ENCODE measurements around the gene FGD5. TPM values are rescaled to one million over a fixed set of nuclear protein-coding genes. Genes with fewer than 3 reads are reported as not detected.
A peak's percentile ranks its signal among the peaks of the same experiment; 100 is the strongest.

FGD5 gene
- polyA plus RNA-seq, 3 donors = 0.03 TPM; not detected in 2

DNA sequence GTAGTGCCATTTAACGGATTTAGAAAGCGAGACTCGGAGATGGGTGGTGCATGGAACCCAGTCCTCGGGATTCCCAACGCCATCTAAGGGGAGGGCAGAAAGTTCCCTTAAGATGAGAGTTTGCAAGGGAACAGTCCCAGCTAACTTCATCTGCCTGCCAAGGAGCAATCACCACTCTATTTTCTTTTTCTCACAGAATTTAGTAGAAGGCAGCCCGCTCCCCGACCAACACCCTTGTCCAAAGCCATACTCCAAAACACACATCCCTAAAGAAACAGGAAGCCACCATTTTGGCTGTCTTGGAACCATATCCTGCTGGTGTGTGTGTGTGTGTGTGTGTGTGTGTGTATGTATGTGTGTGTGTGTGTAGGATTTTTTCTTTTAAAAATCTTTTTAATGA, 7.1 kb upstream of the FGD5 start:
- H3K27ac Mint-ChIP-seq = no peak overlapping the region
- TF ChIP-seq, protein P1, sequence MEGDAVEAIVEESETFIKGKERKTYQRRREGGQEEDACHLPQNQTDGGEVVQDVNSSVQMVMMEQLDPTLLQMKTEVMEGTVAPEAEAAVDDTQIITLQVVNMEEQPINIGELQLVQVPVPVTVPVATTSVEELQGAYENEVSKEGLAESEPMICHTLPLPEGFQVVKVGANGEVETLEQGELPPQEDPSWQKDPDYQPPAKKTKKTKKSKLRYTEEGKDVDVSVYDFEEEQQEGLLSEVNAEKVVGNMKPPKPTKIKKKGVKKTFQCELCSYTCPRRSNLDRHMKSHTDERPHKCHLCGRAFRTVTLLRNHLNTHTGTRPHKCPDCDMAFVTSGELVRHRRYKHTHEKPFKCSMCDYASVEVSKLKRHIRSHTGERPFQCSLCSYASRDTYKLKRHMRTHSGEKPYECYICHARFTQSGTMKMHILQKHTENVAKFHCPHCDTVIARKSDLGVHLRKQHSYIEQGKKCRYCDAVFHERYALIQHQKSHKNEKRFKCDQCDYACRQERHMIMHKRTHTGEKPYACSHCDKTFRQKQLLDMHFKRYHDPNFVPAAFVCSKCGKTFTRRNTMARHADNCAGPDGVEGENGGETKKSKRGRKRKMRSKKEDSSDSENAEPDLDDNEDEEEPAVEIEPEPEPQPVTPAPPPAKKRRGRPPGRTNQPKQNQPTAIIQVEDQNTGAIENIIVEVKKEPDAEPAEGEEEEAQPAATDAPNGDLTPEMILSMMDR (IDR thresholded peaks at IDR 0.05) = no peak
- peak overlapping the region in 1 of 2 donors; percentile 83 for H3K4me3 Mint-ChIP-seq
- no peaks in the 10 kb centered on the region for H3K79me2 ChIP-seq (ENCODE audit: insufficient read depth, low read length)
- H3K9ac ChIP-seq (ENCODE audit: insufficient read depth, low read length, poor library complexity, severe bottlenecking) = no peak overlapping the region
- intact Hi-C loops (cut with micrococcal nuclease) = no loop called here
- H3K36me3 Mint-ChIP-seq = no peaks in the 10 kb centered on the region
- peaks cover 0 to 8% (median 4%) of the 10 kb centered on the region in 7 donors for H3K9me3 Mint-ChIP-seq
- H2AFZ ChIP-seq (ENCODE audit: insufficient read depth, low read depth, low read length, poor library complexity, severe bottlenecking) = no peak overlapping the region
- no peak overlapping the region for H3K27ac ChIP-seq (ENCODE audit: low read depth in 1 of 2, low read length in 2 of 2)
- peaks cover 54 to 78% (median 69%) of the 10 kb centered on the region in 3 donors for H3K27me3 Mint-ChIP-seq (ENCODE audit: low read depth in 3 of 3)
- H4K20me1 ChIP-seq (ENCODE audit: insufficient read depth, low read length) = no peaks in the 10 kb centered on the region
- H3K4me3 ChIP-seq (replicated peaks in 1 of 3; ENCODE audit: low read depth in 2 of 3, low read length in 3 of 3) = no peak overlapping the region
- peaks cover 5 to 9% of the 10 kb centered on the region in 2 donors for H3K4me1 ChIP-seq (ENCODE audit: control insufficient read depth in 1 of 2, insufficient read depth in 2 of 2, low read length in 2 of 2)
- H3K36me3 ChIP-seq (replicated peaks in 1 of 2; ENCODE audit: control insufficient read depth in 1 of 2, insufficient read depth in 2 of 2, low read length in 2 of 2) = no peaks in the 10 kb centered on the region
- peaks cover 49 to 63% of the 10 kb centered on the region in 2 donors for H3K27me3 ChIP-seq (ENCODE audit: control insufficient read depth in 2 of 2, insufficient read depth in 2 of 2, low read length in 2 of 2)
- 12% methylated on average over 3 of the region's 7 CpGs for WGBS (ENCODE audit: insufficient coverage)
- H3K4me1 Mint-ChIP-seq = peaks cover 12% of the 10 kb centered on the region
- DNase-seq = no peak
- no peak overlapping the region for H3K4me2 ChIP-seq (replicated peaks; ENCODE audit: extremely low read depth, low read length, poor library complexity, severe bottlenecking)
- H3K9me3 ChIP-seq (replicated peaks in 1 of 2; ENCODE audit: control insufficient read depth in 1 of 2, insufficient read depth in 1 of 2, low read length in 2 of 2) = peaks cover 0 to 12% of the 10 kb centered on the region in 2 donors

- Histone ChIP-seq H3K27me3 (ENCODE audit: control insufficient read depth in 2 of 2, insufficient read depth in 2 of 2, low read length in 2 of 2) (peaks cover 49 to 63% of the 10 kb centered on the region in 2 donors), H3K4me1 (ENCODE audit: control insufficient read depth in 1 of 2, insufficient read depth in 2 of 2, low read length in 2 of 2) (peaks cover 0 to 4% of the 10 kb centered on the region in 2 donors), H4K20me1 (ENCODE audit: insufficient read depth, low read length) (no peaks in the 10 kb centered on the region), H3K27ac (ENCODE audit: low read depth in 1 of 2, low read length in 2 of 2) (no peak overlapping the region), H3K79me2 (ENCODE audit: insufficient read depth, low read length) (no peaks in the 10 kb centered on the region), H3K9me3 (replicated peaks in 1 of 2; ENCODE audit: control insufficient read depth in 1 of 2, insufficient read depth in 1 of 2, low read length in 2 of 2) (peaks cover 0 to 12% of the 10 kb centered on the region in 2 donors), H3K9ac (ENCODE audit: insufficient read depth, low read length, poor library complexity, severe bottlenecking) (no peak overlapping the region), H3K36me3 (replicated peaks in 1 of 2; ENCODE audit: control insufficient read depth in 1 of 2, insufficient read depth in 2 of 2, low read length in 2 of 2) (no peaks in the 10 kb centered on the region), H2AFZ (ENCODE audit: insufficient read depth, low read depth, low read length, poor library complexity, severe bottlenecking) (no peak overlapping the region), H3K4me2 (replicated peaks; ENCODE audit: extremely low read depth, low read length, poor library complexity, severe bottlenecking) (no peak overlapping the region), H3K4me3 (replicated peaks in 1 of 3; ENCODE audit: low read depth in 2 of 3, low read length in 3 of 3) (no peak overlapping the region)
- Mint-ChIP-seq H3K27ac (no peak overlapping the region), H3K9me3 (peaks cover 0 to 8% (median 4%) of the 10 kb centered on the region in 7 donors), H3K4me3 (peak overlapping the region in 1 of 2 donors; percentile 83), H3K4me1 (peaks cover 7% of the 10 kb centered on the region), H3K27me3 (ENCODE audit: low read depth in 3 of 3) (peaks cover 50 to 73% (median 65%) of the 10 kb centered on the region in 3 donors), H3K36me3 (no peaks in the 10 kb centered on the region)
- DNase-seq = no peak
- WGBS (ENCODE audit: insufficient coverage) = 5% methylated on average over 4 of the region's 9 CpGs
- TF ChIP-seq, protein P1 (IDR thresholded peaks at IDR 0.05) = no peak
- intact Hi-C loops (cut with micrococcal nuclease) = no loop called here
Observed at GRCh38 chr3:14812196-14812790, 6.5 kb upstream of the FGD5 start.
